Sigmoid colon (tissue), 3 donors: ENCODE results near the gene ITPR2.

ENCODE experiments used
- CTCF ChIP-seq, 4 experiments: fragments of 450-650 bp in 3 of 4; fragments of 200-600 bp in 1 of 4; IDR thresholded peaks; one replicate each; pipeline ENCODE4 v1.5.1; 2016 to 2019; ENCODE audit warnings: antibody characterized with exemption in 4 of 4, mild to moderate bottlenecking in 3 of 4, moderate library complexity in 2 of 4
- POLR2A ChIP-seq, 2 donors: fragments of 450-650 bp; IDR thresholded peaks; one replicate each; pipeline ENCODE4 v1.6.1; 2016; ENCODE audit warnings: antibody characterized with exemption in 2 of 2, mild to moderate bottlenecking in 2 of 2, moderate library complexity in 2 of 2

GRCh38 chr12:26805401-26805971 lies 27.5 kb downstream of the ITPR2 start:
- TF ChIP-seq CTCF (IDR thresholded peaks at IDR 0.05) (no peak), POLR2A (IDR thresholded peaks at IDR 0.05) (no peak)
